ENCODE results near the gene POLH. TPM values are rescaled to one million over a fixed set of nuclear protein-coding genes. Genes with fewer than 3 reads are reported as not detected.
A peak's percentile ranks its signal among the peaks of the same experiment; 100 is the strongest.

POLH gene
- total and polyA plus RNA-seq, 9 of the 15 experiments (the other 6 are each of a cell fraction or from before 2014, with no cell fraction given) = 5.8 to 31.6 (median 20.6) TPM

DNA sequence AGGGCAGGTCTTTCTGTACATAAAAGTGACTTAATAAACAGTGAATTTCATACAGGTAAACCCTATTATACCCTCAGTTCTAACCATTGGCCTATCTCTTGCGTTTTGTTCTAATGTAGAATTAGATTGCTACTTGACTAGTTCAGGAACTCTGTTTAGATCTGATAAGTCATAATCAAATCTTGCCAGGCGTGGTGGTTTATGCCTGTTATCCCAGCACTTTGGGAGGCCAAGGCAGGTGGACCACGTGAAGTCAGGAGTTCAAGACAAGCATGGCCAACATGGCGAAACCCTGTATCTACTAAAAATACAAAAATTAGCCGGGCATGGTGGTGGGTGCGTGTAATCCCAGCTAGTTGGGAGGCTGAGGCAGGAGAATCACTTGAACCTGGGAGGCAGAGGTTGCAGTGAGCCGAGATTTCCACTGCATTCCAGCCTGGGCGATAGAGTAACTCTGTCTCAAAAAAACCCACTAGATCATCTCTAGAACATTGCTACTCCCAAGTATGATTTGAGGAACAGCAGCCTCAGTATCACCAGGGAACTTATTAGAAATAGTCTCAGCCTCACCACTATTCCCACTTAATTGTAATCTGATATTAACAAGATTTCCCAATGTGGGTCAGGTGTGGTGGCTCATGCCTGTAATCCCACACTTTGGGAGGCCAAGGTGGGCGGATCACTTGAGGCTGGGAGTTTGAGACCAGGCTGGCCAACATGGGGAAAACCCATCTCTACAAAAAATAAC, 40.9 kb downstream of the POLH start (continued):
- TF ChIP-seq ZNF609 (CRISPR knock-in tag; IDR thresholded peaks at IDR 0.05; ENCODE audit: borderline replicate concordance) (no peak), HDAC3 (IDR thresholded peaks at IDR 0.05; ENCODE audit: borderline replicate concordance, partially characterized antibody) (no peak), MCM7 (IDR thresholded peaks at IDR 0.05) (no peak), MXD1 (CRISPR knock-in tag; IDR thresholded peaks at IDR 0.05; ENCODE audit: borderline replicate concordance, poor library complexity, severe bottlenecking) (no peak), ZNF184 (CRISPR knock-in tag; IDR thresholded peaks at IDR 0.05) (no peak), ZNF707 (CRISPR knock-in tag; conservative IDR thresholded peaks at IDR 0.05) (0 out of 2 replicates have a peak, but pooled peaks have one; percentile 36), ZNF449 (CRISPR knock-in tag; IDR thresholded peaks at IDR 0.05) (no peak), HBP1 (CRISPR knock-in tag; IDR thresholded peaks at IDR 0.05) (peak; percentile 73; the same call in 1 of the 2 replicates), SIRT6 (IDR thresholded peaks at IDR 0.05; ENCODE audit: low read depth, low read length) (peak; percentile 48), ZNF175 (CRISPR knock-in tag; IDR thresholded peaks at IDR 0.05; ENCODE audit: low read depth) (no peak), PRMT5 (CRISPR knock-in tag; IDR thresholded peaks at IDR 0.05) (no peak), ZFX (CRISPR knock-in tag; IDR thresholded peaks at IDR 0.05) (no peak), SAP30 (IDR thresholded peaks at IDR 0.05; ENCODE audit: borderline replicate concordance, insufficient read depth, low read depth, low read length, poor library complexity, severe bottlenecking) (no peak), MTF1 (CRISPR knock-in tag; IDR thresholded peaks at IDR 0.05; ENCODE audit: borderline replicate concordance) (no peak), JUND (IDR thresholded peaks at IDR 0.05; ENCODE audit: borderline replicate concordance, low read depth, low read length) (no peak), JUND (tag; IDR thresholded peaks at IDR 0.05; ENCODE audit: borderline replicate concordance, low read depth, low read length) (no peak), ELF4 (CRISPR knock-in tag; IDR thresholded peaks at IDR 0.05) (no peak)
